Measurements from ENCODE around the gene NCAM2.
"Not testable (repeated sequence)": the region's sequence is repeated elsewhere in the genome, so short reads cannot be mapped to it uniquely, and the experiment has no call there.

The NCAM2 gene

DNA sequence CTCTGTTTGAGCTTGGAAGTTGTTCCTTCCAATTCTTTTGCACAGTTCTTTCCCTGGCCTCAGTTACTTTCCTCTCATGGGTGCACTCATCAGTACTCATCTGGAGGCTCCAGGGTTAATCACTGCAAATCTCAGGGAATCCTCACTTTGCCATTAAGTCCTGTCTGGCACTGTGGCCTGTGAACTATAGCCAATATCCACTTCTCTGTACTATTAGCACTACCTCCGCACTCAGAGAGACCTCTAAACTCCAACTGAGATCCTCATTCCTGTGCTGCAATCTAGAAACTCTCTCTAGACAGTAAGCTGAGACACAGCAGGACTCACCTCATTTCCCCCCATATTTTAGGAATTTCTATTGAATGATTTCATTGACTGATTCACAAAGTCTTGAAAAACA is 311.3 kb downstream of the NCAM2 start:
- DNase-seq (ENCODE audit: low read depth in 2 of 2): no peak

DNA sequence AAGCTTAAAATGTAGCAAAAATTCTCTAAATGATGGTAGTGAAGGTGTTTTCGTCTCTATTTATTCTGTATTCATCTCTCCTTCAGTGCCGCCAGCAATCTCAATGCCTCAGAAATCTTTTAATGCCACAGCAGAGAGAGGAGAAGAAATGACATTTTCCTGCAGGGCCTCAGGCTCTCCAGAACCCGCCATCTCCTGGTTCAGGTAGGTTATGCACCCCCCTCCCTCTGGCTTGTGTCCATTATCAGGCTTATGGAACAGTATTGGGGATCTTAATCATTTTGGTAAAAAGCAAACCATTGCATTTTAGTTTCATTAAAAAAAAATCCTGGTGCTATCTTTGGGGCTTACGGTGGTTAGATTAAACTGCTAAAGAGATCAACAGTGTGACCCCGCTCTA is 326.1 kb downstream of the NCAM2 start:
- no peak for DNase-seq (ENCODE audit: low read depth in 2 of 2)

DNA sequence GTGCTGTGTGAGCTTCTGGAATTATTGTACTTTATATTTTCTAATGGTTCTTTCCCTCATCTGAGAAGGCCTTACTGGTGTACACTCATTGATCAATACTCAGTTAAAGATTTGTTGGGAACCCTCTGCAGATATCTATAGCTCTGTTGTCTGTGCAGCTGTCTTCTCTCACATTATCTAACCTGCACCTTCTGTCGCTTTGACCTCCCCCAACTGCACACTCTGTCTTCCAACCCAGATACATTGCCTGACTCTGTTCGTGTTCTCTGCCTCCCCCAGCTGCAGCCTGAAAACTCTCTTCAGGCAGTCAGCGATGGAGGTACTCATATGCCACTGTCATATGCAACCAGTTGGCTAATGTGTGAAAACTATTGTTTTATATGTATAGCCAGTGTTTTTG is 334.3 kb downstream of the NCAM2 start:
- no peak for DNase-seq (ENCODE audit: low read depth in 2 of 2)

DNA sequence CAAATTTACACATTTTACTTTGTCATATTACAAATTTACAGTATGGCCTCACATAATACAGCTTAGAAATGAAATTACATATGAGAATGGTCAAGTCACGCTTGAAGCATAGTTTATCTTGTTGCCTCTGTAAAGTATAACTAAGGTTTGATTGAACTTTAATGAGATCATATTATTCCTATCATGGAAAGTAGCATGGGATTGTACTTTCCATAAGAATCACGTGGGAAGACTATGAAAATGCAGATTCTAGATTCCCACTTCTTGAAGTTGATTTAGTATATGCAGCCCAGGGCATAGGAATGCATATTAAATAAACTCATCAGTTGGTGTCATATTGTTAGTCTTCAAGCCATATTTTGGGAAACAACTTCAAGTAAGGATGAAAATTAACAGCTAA is 342.8 kb downstream of the NCAM2 start:
- DNase-seq (ENCODE audit: low read depth in 2 of 2): no peak

DNA sequence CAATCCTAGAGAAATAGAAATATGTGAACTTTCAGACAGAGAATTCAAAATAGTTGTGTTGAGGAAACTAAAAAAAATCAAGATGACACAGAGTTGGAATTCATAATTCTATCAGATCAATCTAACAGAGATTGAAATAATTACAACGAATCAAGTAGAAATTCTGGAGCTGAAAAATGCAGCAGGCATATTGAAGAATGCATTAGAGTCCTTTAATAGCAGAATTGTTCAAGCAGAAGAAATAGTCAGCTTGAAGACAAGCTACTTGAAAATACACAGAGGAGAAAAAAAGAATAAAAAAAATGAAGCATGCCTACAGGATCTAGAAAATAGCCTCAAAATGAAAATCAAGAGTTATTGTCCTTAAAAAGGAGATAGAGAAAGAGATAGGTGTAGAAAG is 347.1 kb downstream of the NCAM2 start:
- DNase-seq (ENCODE audit: low read depth in 2 of 2): no peak

DNA sequence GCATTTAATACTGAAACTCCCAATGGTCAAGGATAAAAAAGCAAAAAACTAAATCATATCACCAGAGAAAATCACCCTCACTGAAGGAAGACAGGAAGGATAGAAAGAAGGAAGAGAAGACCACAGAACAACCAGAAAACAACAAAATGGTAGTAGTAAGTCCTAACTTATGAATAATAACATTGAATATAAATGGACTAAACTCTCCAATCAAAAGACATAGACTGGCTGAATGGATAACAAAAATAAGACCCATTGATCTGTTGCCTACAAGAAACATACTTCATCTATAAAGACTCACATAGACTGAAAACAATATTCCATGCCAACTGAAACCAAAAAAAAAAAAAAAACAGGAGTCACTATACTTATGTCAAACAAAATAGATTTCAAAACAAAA is 347.7 kb downstream of the NCAM2 start:
- DNase-seq (ENCODE audit: low read depth in 2 of 2): no peak

DNA sequence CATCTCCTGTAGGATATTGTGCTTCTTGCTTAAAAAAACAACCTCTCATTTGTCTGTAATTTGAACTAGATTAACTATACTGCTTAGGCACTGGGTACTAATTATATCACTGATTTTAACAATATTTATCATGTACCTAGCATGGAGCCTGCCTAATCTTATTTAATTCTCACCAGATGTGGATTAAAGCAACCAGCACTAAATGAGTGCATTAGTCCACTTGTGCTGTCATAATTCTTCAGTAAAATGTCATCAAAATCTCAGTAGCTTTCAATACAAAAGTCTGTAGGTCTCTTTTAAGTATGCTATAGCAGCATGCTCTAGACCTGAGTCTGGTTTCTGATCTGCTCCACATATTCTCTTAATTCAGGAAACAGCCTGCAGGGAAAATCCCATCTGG is 368.1 kb downstream of the NCAM2 start:
- DNase-seq (ENCODE audit: low read depth in 2 of 2): no peak

DNA sequence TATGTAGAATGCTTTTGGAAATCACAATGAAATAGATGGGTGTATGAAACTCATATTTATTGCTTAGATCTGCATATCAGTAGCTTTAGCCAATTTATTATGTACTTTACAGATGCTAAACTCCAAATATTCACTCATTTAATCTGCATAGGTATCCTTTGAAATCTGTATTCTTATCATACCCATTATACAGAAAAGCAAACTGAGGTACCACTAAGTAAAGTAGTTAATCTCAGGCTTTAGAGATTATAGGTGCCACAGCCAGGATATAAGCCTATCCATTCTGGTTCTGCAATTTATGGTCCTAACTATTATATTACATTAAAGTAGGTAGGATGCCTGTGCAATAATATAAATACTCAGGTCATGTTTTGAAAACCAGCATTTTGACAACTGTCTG is 369.4 kb downstream of the NCAM2 start:
- no peak for DNase-seq (ENCODE audit: low read depth in 2 of 2)

DNA sequence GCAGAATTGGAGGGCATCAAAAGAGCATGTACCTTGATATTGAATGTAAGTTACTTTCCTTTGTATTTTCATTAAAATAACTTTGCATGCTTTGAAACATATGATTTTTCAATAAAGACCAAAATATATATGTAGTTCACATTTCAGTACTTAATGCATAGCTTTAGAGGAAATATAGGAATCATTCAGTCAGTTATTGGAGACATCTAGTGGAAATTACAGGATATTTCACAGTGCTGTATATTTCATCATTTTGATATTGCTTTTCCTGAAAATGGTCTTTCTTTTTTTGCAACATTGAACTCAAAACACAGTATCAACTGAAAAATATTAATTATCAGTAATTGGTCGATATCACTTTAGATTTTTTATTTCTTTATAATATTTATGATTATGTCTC is 375.8 kb downstream of the NCAM2 start:
- no peak for DNase-seq (ENCODE audit: low read depth in 2 of 2)

DNA sequence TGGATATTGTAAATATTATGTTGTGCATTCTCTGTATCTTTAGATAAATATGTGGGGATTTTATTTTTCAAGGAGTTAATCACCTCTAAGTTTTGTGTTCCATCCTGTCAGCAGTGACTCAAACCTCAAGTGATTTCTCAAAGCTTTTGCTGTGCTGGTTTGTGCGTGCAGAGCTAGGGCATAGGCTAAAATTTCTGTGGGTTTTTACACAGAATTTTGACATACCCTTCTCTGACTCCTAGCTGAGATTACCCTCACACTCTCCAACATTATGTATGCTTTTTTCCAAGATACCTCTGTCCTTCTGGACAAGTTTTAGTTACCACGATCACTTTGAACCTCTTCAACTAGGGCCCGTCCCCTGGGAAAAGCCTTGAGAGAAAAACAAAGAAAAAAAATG is 384.9 kb downstream of the NCAM2 start:
- no peak for DNase-seq (ENCODE audit: low read depth in 2 of 2)

DNA sequence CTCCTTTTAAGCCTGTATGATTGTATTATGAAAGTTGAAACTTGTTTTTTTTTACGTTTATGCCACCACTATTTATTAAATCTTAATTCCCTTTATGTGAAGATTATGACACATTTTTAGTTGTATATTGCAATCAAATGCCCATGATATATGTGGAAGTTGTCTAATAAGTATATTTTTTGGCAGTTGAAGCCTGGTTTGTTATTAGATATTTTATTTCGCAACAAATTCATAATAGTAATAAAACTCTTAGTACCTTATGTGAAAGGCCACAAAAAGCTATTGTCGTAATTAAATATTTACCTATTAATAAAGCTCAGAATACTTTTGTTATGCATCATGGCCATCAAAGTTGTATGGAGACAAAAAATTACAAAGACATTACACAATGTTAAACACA is 386.8 kb downstream of the NCAM2 start:
- no peak for DNase-seq (ENCODE audit: low read depth in 2 of 2)

DNA sequence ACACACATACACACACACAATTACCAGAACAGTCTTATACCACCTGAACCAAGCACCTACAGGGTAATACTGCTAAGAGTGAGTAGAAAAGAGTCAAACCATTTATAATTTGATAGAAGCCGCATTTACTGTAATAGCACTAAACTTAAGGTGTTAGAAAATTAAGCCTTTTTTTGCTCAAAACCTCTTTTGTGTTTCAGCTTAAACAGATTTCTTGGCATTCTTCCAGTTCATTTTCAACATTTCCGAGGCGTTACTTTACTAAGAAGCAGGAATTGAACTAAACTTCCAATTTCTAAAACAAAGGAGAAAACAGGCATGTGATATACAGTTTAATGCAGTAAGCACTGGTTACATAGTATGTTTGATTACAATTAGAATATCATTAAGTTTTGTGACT is 387.2 kb downstream of the NCAM2 start:
- no peak for DNase-seq (ENCODE audit: low read depth in 2 of 2)

DNA sequence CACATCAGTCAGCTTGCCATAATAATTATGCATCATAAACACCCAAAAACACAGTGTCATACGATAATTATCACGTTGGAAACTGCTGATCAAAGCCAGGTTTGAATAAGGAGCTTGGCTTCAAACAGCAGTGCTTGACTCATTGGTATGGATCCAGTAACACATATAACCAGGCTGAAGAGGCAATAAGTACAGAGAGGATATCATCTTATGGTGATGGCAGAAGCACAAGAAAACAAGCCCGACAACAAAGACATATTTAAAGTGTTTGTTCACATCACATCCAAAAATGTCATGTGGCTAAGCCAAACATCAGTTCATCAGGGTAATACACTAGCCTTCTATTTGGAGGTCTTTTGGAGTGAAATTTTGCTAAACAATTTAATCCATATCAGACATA is 389.7 kb downstream of the NCAM2 start:
- DNase-seq (ENCODE audit: low read depth in 2 of 2): no peak

DNA sequence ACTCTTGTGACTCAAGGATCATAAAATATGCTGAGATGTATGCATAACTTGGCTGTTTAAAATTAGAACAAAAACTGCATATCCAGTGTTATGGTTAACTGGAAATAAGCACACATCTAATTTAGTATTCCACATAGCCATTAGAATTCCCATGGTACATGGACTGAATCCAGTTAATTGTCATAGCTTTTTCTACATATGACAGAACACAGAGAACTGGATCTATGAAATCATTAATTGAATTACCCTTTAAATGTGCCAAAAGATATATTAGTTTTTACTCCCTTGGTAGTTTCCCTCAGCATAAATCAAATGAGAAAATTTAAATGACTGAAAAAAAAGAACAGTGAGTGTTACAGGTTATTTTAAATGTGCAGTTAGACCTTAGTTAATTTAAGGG is 395.9 kb downstream of the NCAM2 start:
- no peak for DNase-seq (ENCODE audit: low read depth in 2 of 2)

DNA sequence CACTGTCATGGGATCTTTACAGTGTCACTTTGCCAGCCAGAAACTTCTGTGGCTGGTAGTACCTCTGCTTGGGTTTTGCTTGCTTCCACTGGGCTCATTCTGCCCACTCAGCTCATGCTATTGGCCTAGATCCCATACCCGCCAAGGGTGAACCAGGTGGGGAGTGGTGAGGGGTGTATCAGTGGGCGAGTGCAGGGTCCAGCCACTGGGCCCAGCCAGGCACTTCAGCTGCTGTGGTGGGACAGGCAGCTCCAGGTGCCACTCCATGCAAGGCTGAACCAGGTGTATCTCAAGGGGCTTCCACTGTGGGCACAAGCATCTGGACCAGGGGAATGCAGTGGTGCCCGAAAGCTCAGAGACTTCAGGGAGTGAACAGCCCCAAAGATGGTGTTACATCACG is 398.2 kb downstream of the NCAM2 start:
- DNase-seq (ENCODE audit: low read depth in 2 of 2): no peak

DNA sequence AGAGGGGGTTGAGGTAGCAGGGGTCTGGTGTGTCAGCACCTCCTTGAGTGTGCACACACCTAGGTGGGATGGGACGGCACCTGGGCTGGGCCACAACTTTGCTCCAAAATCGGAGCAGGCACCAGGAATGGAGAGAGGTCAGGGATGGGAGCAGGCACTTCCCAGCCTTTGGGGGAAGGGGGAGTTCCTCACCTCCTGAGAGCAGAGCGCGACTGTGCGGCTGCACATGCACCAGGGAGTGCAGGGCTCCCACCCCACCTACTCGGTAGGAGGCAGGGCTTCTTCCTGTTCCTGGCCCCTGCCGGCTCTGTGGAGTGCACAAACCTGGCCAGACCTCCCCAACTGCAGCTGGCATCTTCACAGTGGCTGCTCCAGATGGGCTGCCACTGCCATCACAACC is 399.3 kb downstream of the NCAM2 start:
- DNase-seq (ENCODE audit: low read depth in 2 of 2): no peak

DNA sequence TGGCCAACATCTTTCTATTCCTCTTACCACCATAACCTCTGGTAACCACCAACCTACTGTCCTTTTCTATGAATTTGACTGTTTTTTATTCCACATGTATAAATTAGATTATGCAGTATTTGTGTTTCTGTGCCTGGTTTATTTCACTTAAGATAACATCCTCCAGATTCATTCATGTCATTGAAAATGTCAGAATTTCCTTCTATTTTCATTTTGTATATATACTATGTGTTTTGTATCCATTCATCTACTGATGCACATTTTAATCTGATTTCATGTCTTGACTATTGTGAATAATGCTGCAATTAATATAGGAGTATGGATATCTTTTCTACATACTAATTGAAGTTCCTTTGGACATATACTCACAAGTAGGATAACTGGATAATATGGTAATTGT is 403.2 kb downstream of the NCAM2 start:
- no peak for DNase-seq (ENCODE audit: low read depth in 2 of 2)

DNA sequence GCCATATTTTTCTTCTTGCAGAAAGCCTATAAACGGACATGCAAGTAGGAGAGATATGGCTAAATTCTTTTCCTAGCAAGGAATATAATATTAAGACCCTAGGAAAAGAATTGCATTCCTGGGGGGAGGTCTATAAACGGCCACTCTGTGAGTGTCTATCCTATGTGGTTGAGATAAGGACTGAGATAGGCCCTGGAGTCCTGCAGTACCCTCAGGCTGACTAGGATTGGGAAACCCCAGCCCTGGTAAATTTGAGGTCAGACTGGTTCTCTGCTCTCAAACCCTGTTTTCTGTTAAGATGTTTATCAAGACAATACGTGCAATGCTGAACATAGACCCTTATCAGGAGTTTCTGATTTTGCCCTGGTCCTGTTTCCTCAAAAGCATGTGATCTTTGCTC is 404.0 kb downstream of the NCAM2 start:
- not testable (repeated sequence) for DNase-seq (ENCODE audit: low read depth in 2 of 2)

DNA sequence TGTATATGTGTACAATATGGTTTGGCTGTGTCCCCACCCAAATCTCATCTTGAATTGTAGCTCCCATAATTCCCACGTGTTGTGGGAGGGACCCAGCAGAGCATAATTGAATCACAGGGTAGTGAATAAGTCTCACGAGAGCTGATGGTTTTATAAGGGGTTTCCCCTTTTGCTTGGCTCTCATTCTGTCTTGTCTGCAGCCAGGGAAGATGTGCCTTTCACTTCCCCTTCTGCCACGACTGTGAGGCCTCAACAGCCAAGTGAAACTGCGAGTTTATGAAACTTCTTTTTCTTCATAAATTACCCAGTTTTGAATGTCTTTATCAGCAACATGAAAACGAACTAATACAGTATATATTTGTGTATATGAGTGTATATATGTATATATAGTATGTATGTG is 406.1 kb downstream of the NCAM2 start:
- DNase-seq (ENCODE audit: low read depth in 2 of 2): not testable (repeated sequence)

DNA sequence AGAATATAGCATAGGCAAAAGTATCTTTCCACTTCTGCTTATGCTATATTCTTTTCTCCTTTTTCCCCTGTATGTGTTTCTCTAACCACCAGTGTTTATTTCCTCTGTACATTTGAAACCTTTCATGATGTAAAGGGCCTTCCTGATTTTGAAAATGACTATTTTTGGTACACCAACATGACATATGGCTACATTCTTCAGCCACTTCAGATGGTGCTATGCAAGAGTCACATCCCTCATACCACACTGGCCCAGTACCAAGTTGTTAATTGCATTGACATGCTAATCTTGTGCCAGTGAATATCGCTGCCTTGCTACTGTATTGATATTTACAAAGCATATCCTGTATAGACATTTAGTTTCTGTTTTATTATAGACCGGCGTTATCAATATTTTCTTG is 408.7 kb downstream of the NCAM2 start:
- DNase-seq (ENCODE audit: low read depth in 2 of 2): no peak

DNA sequence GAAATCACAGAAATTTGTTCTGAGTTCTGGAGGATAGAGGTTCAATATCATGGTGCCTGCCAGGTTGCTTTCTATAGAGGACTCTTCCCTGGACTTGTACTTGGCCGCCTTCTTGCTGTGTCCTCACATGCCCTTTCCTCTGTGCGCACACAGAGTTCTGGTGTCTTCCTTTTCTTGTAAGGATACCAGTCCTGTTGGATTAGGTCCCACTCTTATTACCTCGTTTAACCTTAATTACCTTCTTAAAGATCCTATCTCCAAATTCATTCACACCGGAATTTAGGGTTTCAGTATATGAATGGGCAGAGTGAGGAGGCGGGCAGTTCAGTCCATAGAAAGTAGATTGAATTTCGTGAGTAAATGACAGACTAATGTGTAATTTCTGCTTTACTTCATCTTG is 413.9 kb downstream of the NCAM2 start:
- no peak for DNase-seq (ENCODE audit: low read depth in 2 of 2)

DNA sequence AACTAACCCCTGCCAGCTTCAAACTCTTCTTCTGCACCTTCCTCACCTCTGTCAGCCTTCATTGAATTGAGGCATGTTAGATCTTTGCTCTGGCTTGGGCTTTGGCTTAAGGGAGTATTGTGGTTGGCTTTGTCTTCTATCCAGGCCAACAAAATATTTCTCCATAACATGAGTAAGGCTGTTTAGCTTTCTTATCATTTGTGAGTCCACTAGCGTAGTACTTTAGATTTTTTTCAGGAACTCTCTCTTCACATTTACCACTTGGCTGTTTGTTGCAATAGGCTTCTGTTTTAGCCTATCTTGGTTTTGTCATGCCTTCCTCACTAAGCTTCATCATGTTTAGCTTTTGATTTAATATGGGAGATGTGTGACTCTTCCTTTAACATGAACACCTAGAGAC is 417.5 kb downstream of the NCAM2 start:
- no peak for DNase-seq (ENCODE audit: low read depth in 2 of 2)

DNA sequence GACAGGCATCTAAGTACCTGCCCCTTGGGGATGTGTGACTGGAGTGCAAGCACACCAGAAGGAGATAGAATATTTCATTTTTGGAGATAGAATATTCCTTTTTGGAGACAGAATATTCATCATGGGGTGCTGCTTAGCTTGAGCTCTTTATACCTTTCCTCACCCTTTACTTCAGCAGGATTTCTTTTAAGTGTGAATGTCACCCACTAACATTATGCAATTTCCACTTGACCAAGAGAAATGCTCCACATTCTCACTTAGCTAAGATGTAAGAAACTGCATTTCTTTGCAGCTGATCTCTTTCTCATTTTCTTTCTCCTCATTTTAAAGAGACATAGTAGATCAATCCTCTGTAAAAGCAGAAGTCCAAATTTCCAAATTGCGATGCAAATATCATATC is 436.7 kb downstream of the NCAM2 start:
- DNase-seq (ENCODE audit: low read depth in 2 of 2): no peak

DNA sequence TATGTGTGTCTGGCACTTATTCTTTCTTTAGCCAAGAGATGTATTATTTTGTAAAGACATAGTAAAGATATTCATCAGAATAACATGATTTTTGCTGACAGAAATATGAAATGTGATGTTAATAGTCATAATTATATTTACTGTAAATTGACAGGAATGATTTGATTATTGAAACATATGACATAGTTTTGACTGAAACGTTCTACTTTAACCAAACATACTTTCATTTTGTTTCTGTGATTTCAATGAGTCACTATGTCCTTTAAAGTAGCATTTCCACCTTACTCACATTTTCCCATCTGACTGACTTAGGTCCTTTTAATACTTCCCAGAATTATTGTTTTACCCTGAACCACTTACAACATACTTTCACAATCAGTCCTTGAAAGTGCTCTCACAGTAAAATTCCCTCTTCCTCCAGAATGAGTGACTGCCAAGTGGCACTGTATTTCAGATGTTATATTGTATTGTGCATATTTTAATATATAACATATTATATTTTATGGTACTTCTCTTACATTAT is 437.9 kb downstream of the NCAM2 start:
- no peak for DNase-seq (ENCODE audit: low read depth in 2 of 2)

DNA sequence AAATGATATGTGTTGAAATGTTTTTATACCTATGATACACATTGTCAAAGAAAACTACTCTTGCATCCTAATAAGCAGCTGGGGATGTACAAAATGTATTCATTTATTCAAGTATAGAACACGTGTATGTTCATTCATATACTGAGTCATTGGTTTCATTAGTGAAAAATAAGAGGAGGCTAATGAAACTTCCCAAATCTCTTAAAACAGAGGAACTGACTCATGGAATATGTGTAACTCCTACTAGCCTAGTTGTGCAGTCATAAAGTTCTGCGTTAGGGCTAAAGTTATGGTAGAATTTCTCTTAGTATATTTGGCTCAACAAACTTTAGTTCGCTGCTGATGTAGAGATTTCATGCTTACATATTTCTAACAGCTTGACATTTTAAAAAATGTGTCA is 441.6 kb downstream of the NCAM2 start:
- DNase-seq (ENCODE audit: low read depth in 2 of 2): no peak
